HUDEP-2 (cell line): ENCODE measurements around the gene DCUN1D3.

ENCODE experiments used
- DNase-seq, 76 experiments: peaks; one replicate each; lab custom pipeline; 2025; ENCODE audit not compliant: unreplicated experiment in 76 of 76; lab: John Stamatoyannopoulos, UW

DCUN1D3 gene

DNA sequence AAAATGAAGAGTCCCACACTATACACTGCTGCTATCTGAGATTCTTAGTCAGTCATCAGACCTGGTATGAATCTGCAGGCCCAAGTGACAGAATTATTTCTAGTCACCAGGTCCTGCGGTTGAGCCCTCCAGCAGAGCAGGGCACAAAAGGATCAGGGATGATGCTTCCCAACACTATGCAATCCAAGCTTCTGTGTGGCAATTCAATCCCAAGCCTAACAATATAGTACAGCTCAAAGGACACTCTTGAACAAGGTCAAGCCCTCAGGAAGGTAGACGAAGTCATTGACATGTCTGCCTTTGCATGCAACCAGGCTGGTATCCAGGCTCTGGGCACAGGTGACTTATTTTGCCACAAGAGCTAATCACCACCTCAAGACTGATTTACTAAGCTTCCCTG is 5.8 kb downstream of the DCUN1D3 start:
- DNase-seq: no peak

- no peak for DNase-seq
These were observed 10.4 kb downstream of the DCUN1D3 start for GRCh38 chr16:20889625-20890275.

- DNase-seq: no peak
These were observed 13.0 kb downstream of the DCUN1D3 start for GRCh38 chr16:20887207-20887606.

DNA sequence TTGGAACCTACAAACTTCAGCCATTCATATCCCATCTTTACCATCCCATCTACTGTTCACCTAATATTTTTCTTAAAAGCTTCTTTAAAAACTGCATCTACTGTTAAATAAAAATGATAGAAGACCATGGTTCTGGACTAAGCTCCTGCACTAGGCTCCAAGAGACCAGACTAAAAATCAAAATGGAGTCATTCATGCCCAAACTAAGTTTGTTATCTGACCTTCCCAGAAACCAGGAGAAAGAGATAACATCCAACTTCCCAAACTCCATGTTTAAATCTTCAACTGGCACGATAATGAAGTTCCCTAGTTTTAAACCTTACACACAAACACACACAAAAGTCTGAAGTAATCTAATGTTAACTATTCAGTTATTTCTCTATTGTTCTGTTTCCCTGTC is 13.8 kb downstream of the DCUN1D3 start:
- no peak for DNase-seq

DNA sequence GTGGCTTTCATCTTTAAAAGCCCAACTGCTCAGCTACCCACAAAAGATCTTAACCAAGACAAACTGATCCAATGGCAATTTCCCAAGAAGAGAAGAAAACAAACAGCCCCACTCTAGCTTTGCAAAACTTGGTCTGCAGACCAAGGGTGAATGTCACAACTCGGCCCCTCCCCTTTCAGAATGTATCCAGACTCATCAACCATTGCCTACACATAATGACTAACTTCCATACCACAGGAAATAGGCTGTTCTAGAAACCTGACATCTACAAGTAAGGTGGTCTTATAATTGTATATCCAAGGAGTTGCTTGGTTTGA is 16.0 kb downstream of the DCUN1D3 start:
- no peak for DNase-seq

- DNase-seq: no peak
These were observed 16.5 kb downstream of the DCUN1D3 start for GRCh38 chr16:20883554-20884239.

DNA sequence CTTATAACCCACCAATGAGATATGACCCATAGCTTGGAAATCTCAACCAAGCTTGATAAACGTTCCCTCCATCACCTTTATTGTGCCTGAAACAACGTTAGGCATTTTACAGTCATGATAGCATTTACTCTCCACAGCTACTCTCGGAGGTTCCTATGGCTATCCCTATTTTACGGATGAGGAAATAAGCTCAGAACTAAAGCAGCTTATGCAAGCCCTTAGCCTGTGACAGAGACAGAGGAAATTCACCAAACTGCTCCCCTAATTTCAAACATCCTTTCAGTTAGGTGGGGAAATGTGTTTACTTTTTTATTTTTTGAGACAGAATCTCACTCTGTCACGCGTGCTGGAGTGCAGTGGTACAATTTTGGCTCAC is 18.7 kb downstream of the DCUN1D3 start:
- DNase-seq: no peak

GRCh38 chr16:20880867-20881502 is 19.2 kb downstream of the DCUN1D3 start:
- no peak for DNase-seq

DNA sequence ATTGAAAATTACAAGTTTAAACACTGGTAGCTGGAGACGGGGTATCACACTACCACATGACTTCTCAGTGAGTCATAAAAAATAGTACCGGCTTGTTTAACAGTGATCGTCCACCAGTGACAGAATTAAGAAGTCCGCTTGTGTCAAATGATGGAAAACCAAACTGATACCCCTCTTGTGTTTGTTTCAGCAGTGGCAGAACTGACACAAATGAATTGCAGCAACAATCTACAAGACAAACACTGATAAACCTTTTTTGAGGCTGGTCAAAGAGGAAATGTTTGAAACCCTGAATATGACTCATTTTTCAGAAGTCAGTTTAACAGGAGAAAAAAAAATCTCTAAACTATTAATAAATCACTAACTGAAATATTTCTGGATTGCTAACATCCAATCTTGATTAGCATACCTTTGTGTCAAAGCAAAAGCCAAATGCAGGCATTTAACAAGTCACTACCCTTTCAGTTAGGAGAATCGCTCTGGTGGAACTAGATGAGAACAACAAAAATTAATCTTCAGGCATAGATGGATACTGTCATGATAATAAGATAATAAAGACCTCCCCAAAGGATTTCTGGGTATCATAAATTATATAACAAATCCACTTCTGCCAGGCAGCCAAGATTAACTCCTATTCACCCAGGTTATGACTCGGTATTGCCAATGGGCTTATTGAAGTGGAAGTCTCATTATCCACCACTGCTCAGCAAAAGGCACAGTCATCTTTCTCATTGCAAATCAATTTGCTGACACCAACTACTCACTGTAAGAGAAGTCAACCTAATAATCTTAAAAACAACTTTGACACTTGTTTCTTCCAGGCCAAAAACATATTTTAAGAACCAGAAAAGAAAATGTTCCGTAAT is 20.8 kb downstream of the DCUN1D3 start:
- no peak for DNase-seq

GRCh38 chr16:20878682-20879147 is 21.4 kb downstream of the DCUN1D3 start:
- DNase-seq: no peak

GRCh38 chr16:20875355-20875650 is 24.9 kb downstream of the DCUN1D3 start:
- DNase-seq: no peak

- DNase-seq: no peak
These were observed 26.0 kb downstream of the DCUN1D3 start for GRCh38 chr16:20874088-20874581.

DNA sequence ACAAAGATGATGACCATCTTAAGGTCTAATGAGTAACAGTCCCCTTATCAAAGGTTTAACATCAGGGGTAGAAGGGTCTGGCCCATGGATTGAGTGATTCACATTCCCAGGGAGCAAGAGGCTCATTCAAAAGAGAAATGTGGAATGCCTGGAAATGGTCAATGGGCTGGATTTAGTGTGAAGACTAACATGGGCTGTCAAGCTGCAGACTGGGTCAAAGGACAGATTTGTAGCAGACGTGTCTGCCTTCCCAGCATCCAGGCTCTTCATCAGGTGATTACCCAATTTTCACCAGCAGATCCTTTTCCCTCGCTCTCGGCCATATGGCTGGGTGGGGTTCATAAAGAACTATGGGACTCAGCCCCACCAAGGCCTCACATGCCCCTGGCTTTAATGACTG is 26.8 kb downstream of the DCUN1D3 start:
- no peak for DNase-seq

- DNase-seq: peak in 2 of 76 experiments; percentile 5 to 21
These were observed 28.0 kb downstream of the DCUN1D3 start for GRCh38 chr16:20871941-20872815.

GRCh38 chr16:20871258-20871657 is 28.9 kb downstream of the DCUN1D3 start:
- DNase-seq: no peak

GRCh38 chr16:20870122-20870820 is 29.9 kb downstream of the DCUN1D3 start:
- DNase-seq: no peak

DNA sequence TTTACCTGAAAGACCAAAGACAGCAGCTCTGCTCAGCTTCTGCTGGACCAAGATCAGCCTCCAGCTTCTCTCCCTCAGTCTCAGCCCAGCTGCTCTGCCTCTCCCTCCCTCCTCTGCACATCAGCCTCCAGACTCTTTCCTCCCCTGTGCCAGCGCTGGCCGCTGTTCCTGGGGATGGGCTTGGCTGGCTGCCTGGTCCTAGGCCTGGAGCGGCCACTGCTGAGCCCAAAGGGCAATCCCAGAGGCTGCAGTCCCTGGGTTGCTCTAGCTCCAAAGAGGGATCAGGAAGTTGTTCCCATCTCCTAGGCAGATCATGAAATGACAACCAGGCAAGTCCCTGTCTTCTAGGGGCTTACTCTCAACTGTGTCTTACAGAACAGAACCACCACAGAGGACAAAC is 31.3 kb downstream of the DCUN1D3 start:
- DNase-seq: no peak

GRCh38 chr16:20867585-20867984 is 32.6 kb downstream of the DCUN1D3 start:
- no peak for DNase-seq

DNA sequence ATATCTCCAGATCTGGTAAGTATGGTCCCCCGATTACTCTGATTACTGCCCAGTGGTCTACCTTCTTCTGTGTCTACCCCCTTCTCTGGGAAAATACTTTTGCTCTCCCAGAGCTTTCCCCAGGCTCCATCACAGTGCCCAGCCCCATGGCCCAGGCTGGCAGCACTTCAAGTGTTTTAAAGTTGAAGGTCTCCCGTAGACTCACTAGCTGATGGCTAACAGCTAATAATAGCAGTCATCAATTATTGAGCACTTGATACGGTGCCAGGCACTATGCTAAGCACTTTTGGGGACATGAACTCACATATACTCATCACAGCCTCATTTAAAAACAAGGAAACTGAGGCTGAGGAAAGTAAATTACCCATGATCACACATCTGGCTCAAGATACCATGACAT is 33.4 kb downstream of the DCUN1D3 start:
- no peak for DNase-seq
